HG03457 (cell line): ENCODE results near the gene KRTAP2-1.
"Not testable (repeated sequence)": the region's sequence is repeated elsewhere in the genome, so short reads cannot be mapped to it uniquely, and the experiment has no call there.

Source experiments
- ATAC-seq: cut with Tn5 transposase; IDR thresholded peaks from one replicate; pipeline ENCODE4 v1.9.1; 2021; ENCODE audit warnings: moderate number of reproducible peaks; ENCODE audit not compliant: unreplicated experiment

Gene KRTAP2-1

GRCh38 chr17:41046735-41047465 lies at the start of gene KRTAP2-1:
KRTAP2-1 (minus strand) TSS chr17:41047316; CDS start chr17:41047267, 49 bp downstream.
- not testable (repeated sequence) for ATAC-seq

DNA sequence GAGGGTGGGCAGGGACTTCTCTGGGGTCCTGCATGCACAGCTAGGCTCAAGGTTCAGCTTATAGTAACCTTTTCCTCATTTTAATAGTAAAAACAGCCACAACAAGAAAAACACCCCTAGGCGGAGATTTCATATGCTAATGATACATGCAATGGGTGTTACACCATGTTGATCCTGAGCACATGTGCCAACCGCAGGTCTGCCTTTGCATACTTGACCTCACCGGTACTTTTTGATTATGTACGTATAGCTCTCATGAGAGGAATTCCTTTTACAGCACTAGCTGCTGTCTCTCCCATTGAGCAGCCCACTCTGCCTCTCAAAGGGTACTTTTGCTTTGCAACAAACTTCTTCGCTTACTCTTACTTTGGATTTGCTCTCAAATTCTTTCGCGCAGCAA lies 48.9 kb upstream of the KRTAP2-1 start:
- no peak for ATAC-seq

DNA sequence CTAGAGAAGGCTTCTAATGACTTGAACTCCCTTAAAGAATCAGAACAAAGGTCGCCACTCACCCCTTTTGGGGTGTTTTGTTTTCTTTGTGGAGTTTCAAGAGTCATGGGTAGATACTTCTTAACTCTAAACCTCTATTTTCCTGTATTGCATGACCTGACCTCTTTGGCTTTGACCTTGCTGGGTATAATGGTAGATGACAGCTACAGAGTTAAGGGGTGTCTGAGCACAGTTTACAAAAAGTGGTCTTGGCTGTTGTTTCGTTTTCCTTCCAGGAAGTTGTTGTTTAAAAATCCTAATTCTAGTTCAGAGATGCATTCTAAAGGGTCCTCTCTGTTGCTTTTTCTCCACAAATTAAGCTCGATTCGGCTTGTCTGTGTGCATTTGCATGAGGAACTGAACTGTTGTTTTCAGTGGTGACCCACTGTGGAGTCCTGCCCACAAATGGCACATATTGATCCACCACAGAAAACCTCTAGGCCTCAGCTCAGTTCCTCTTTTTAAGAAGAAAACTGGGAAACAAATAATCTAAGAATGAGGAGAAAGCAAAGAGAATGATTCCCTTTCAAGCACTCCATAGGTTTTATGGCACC lies 41.7 kb upstream of the KRTAP2-1 start:
- ATAC-seq: not testable (repeated sequence)

GRCh38 chr17:41084100-41084856 lies 37.2 kb upstream of the KRTAP2-1 start, which contains the start of gene KRTAP4-7:
KRTAP4-7 (plus strand) TSS chr17:41084150; CDS start chr17:41084207, 57 bp downstream.
- ATAC-seq: not testable (repeated sequence)

DNA sequence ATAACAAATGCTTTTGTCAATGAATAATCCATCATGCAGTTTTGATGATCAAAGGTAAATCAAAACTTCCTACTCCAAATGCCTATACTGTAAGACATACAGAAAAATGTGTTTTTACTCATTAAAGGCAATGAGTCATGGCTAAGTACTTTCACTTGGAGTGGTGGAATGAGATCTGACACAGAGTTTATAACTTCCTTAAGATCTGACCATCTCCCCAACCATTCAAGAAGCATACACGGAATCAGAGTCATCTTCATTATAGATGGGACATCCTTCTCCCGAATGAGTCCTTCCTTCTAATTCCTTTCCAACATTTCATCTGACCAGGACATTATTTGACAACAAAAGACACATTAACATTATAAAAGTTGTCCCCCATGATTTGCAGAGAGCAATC lies 36.3 kb upstream of the KRTAP2-1 start:
- not testable (repeated sequence) for ATAC-seq

DNA sequence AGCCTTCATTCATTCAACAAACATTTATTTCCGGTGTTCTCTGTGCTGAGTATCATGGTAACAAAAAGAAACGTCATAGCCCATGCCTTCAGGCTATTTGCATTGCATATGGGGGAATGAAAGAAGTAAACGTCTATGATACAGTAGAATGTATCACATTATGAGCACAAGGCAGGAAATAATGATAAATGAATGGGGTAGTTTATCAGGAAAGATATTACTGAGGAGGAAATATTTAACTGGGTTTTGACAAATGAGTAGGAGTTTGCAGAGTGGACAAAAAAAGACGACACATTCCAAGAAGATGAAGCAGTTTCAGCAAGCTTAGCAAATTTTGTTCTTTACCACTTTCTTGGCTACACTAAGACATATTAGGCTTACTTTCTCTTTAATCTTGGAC lies 35.5 kb upstream of the KRTAP2-1 start:
- no peak for ATAC-seq

- ATAC-seq: no peak
Measured at GRCh38 chr17:41076788-41077187, 29.7 kb upstream of the KRTAP2-1 start.

DNA sequence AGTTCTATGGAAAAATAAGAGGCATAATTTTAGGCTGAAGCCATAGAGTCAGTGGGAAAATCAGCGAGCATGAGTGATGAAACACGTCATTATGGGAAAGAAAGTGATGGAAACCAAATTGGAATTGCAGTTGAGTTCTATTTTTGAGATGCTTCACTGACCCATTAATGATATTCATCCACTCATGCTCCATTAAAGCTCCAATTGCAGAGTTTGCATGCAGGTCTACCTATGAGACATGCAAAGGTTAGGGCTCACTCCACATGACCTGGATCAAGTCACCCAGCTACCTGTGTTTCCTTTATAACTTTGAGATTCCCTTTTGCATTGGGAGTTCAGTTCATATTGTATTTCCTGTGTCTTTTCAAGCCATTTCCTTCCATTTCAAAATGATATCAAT lies 26.6 kb upstream of the KRTAP2-1 start:
- no peak for ATAC-seq

DNA sequence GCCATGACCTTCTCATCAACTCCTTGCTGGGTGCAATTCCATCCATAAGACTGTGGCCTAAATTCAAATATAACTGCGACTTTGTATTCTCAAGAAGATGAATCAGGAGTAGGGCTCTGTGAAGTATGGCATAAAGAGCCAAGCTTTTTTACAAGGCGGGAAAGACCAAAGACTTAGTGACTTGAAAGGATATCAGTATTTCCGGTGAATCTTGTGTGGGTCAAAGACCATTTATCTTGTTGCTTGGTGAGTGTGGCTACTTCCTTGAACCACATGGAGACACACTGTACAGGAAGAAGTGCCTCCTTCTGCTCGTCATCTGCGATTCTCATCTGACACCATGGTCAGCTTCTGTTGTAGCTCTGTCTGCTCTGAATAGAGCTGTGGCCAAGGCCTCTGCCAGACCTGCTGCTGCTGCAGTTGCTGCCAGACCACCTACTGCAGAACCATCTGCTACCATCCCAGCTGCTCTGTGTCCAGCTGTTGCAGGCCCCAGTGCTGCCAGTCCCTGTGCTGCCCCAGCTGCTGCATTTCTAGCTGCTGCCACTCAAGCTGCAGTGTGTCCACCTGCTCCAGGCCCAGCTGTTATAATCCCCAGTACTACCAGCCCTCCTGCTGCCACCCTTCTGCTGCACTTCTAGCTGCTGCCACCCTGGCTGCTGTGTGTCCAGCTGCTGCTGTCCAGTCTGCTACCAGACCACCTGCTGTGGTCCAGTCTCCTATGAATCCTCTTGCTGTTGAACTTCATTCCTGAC lies 24.7 kb upstream of the KRTAP2-1 start:
- no peak for ATAC-seq

- no peak for ATAC-seq
Measured at GRCh38 chr17:41069031-41069430, 21.9 kb upstream of the KRTAP2-1 start.

GRCh38 chr17:41067281-41067680 lies 20.2 kb upstream of the KRTAP2-1 start:
- no peak for ATAC-seq

GRCh38 chr17:41065829-41066624 lies 18.9 kb upstream of the KRTAP2-1 start, which contains the start of gene KRTAP2-4:
KRTAP2-4 (minus strand) TSS chr17:41065879; CDS start chr17:41065845, 34 bp downstream.
- no peak for ATAC-seq

DNA sequence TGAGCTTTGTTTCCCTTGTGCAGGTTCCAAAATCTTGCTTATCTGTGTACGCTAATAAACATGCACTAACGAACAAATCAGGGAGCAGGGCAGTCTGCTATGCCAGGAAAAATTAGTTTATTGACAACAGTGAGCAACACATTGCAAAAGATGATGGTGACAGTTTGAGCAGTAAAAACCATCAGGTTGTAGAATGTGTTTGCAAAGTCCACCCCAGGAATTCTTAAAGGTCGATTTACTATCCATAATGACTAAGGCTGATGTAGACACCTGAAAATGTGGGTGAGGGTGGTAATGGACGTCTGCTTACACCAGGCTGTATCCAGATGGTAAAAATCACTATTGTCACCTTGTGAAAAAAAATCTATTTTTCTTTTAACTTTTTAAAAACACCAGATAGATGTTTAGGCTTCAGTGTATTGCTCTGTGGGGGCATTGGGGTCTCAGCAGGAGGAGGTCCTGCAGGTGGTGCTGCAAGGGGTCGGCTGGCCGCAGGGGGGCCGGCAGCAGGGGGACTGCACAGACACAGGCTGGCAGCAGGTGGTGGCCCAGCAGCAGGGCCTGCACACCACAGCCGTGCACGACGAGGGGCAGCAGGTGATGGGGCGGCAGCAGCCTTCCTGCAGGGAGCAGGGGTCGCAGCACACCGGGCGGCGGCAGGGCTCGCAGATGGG lies 18.0 kb upstream of the KRTAP2-1 start:
- not testable (repeated sequence) for ATAC-seq

DNA sequence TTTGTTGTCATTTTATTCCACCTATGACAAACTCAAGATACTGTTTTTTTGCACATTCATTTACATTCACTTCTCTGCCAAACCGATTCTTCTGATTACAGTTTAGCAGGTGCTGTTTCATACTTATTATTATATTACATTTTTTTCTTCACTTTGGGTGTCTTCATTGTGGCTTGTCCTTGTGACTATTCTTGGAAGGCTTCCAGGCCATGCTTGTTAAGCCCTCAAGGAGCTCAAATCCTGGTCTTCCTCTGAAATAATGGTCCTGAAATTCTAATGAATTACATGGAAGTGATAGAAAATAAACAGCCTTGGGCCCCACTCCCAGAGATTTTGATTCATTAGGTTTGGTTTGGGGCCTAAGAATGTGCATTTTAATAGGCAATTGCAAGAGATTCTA lies 17.2 kb upstream of the KRTAP2-1 start:
- ATAC-seq: no peak

GRCh38 chr17:41063449-41063848 lies 16.3 kb upstream of the KRTAP2-1 start:
- ATAC-seq: no peak

DNA sequence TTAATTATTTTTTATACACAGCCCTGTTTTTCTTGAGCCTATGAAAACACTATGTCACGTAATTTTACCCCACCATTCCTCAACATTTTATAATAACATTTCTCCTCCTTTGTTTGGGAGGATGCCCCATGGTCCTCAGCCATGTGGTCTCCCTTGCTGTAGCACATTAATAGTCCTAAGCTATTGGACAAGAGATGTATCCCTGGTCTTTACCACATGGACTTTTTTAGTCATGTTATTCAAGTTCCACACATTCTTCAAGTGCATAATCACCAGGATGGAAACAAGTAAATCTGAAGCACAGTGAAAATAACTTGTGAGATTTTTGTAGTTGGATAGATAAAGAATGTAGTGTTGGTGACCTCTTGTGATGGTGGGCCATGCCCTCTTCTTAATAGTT lies 14.8 kb upstream of the KRTAP2-1 start:
- ATAC-seq: no peak

- ATAC-seq: no peak
Measured at GRCh38 chr17:41060052-41060604, 13.0 kb upstream of the KRTAP2-1 start, which contains the start of gene KRTAP2-3. KRTAP2-3 (minus strand) TSS chr17:41060114; CDS start chr17:41060050, 64 bp downstream.

GRCh38 chr17:41059276-41060051 lies 12.3 kb upstream of the KRTAP2-1 start:
- not testable (repeated sequence) for ATAC-seq
